ENCODE results near the gene FILIP1. TPM values are rescaled to one million over a fixed set of nuclear protein-coding genes. Genes with fewer than 3 reads are reported as not detected.
"Not testable (repeated sequence)": the region's sequence is repeated elsewhere in the genome, so short reads cannot be mapped to it uniquely, and the experiment has no call there.

The FILIP1 gene
- total RNA-seq, 1 donor from 2014 or later = 3.2 TPM

- Histone ChIP-seq H3K36me3 (no peaks in the 10 kb centered on the region), H3K4me3 (no peak overlapping the region), H3K4me1 (peaks cover 12% of the 10 kb centered on the region), H3K9me3 (no peaks in the 10 kb centered on the region), H3K27ac (no peak overlapping the region), H3K27me3 (no peaks in the 10 kb centered on the region)
- DNase-seq (ENCODE audit: extremely low spot score in 2 of 2) = no peak
- intact Hi-C loops (cut with DNase I) = no loop called here
- TF ChIP-seq POLR2A (IDR thresholded peaks at IDR 0.05) (no peak), CTCF (IDR thresholded peaks at IDR 0.05) (no peak), POLR2AphosphoS5 (IDR thresholded peaks at IDR 0.05; ENCODE audit: insufficient read depth in 1 of 2, low read depth in 1 of 2) (no peak)
Observed at GRCh38 chr6:75438442-75439116, 55.0 kb downstream of the FILIP1 start.

- H3K27ac ChIP-seq = peak overlapping the region; percentile 29
- no peak overlapping the region for H3K4me3 ChIP-seq
- no peak for DNase-seq (ENCODE audit: extremely low spot score in 2 of 2)
- no peaks in the 10 kb centered on the region for H3K36me3 ChIP-seq
- no peaks in the 10 kb centered on the region for H3K27me3 ChIP-seq
- no peak for TF ChIP-seq POLR2AphosphoS5 (IDR thresholded peaks at IDR 0.05; ENCODE audit: insufficient read depth in 1 of 2, low read depth in 1 of 2)
- no peak for TF ChIP-seq CTCF (IDR thresholded peaks at IDR 0.05)
- no peak for TF ChIP-seq POLR2A (IDR thresholded peaks at IDR 0.05)
- peaks cover 12% of the 10 kb centered on the region for H3K4me1 ChIP-seq
- H3K9me3 ChIP-seq = no peaks in the 10 kb centered on the region
- intact Hi-C loops (cut with DNase I) = no loop called here
Observed at GRCh38 chr6:75438013-75438431, 55.6 kb downstream of the FILIP1 start.

GRCh38 chr6:75437421-75437891 lies 56.1 kb downstream of the FILIP1 start:
- DNase-seq (ENCODE audit: extremely low spot score in 2 of 2) = no peak
- TF ChIP-seq POLR2AphosphoS5 (IDR thresholded peaks at IDR 0.05; ENCODE audit: insufficient read depth in 1 of 2, low read depth in 1 of 2) = no peak
- TF ChIP-seq POLR2A (IDR thresholded peaks at IDR 0.05) = no peak
- no peak for TF ChIP-seq CTCF (IDR thresholded peaks at IDR 0.05)
- intact Hi-C loops (cut with DNase I) = no loop called here

GRCh38 chr6:75436869-75437268 lies 56.7 kb downstream of the FILIP1 start:
- Histone ChIP-seq H3K36me3 (no peaks in the 10 kb centered on the region), H3K9me3 (no peaks in the 10 kb centered on the region), H3K4me3 (no peak overlapping the region), H3K27me3 (no peaks in the 10 kb centered on the region), H3K27ac (peak overlapping the region; percentile 29), H3K4me1 (peaks cover 12% of the 10 kb centered on the region)
- TF ChIP-seq POLR2A (IDR thresholded peaks at IDR 0.05) (no peak), POLR2AphosphoS5 (IDR thresholded peaks at IDR 0.05; ENCODE audit: insufficient read depth in 1 of 2, low read depth in 1 of 2) (no peak), CTCF (IDR thresholded peaks at IDR 0.05) (no peak)
- DNase-seq (ENCODE audit: extremely low spot score in 2 of 2) = no peak
- intact Hi-C loops (cut with DNase I) = no loop called here

More at GRCh38 chr6:75437421-75437891, 56.1 kb downstream of the FILIP1 start:
- Histone ChIP-seq H3K36me3 (no peaks in the 10 kb centered on the region), H3K9me3 (no peaks in the 10 kb centered on the region), H3K27me3 (no peaks in the 10 kb centered on the region), H3K27ac (peak overlapping the region; percentile 29), H3K4me1 (peaks cover 12% of the 10 kb centered on the region), H3K4me3 (no peak overlapping the region)

- H3K4me1 ChIP-seq; H3K27ac ChIP-seq; intact Hi-C loops (cut with DNase I); H3K4me3 ChIP-seq; H3K9me3 ChIP-seq; H3K36me3 ChIP-seq; H3K27me3 ChIP-seq; DNase-seq (ENCODE audit: extremely low spot score in 2 of 2): not testable (repeated sequence)
Observed at GRCh38 chr6:75432809-75433208, 60.8 kb downstream of the FILIP1 start.
